GM12878 (cell line): ENCODE measurements around the gene CRY1. TPM values are rescaled to one million over a fixed set of nuclear protein-coding genes. Genes with fewer than 3 reads are reported as not detected.

Source experiments
- ATAC-seq: fragments of 200-7000 bp; cut with Tn5 transposase; 3 replicates; pipeline ENCODE4 v1.9.1; 2020; ENCODE audit warnings: mild to moderate bottlenecking, moderate library complexity
- BruUV-seq: library from RNA; stranded (reverse); fragments of 400-500 nt; replicated peaks from 2 replicates; lab custom pipeline; 2021; lab: Mats Ljungman, UMichigan
- CTCF ChIA-PET: fragments of 300-600 bp; sonication (Branson Sonifier 250); formaldehyde crosslinking; extraction: SDS; loops from one replicate; lab custom pipeline; 2021; ENCODE audit warnings: inconsistent platforms; lab: Yijun Ruan, JAX
- POLR2A ChIA-PET: fragments of 350-600 bp; formaldehyde crosslinking; extraction: SDS; loops from one replicate; lab custom pipeline; 2021; ENCODE audit warnings: inconsistent platforms; lab: Charles Lee
- RAD21 ChIA-PET: fragments of 300-600 bp; sonication (Branson Sonifier 250); formaldehyde crosslinking; loops from one replicate; lab custom pipeline; 2023; ENCODE audit warnings: antibody characterized with exemption; ENCODE audit not compliant: unreplicated experiment; lab: Charles Lee
- SMC1A ChIA-PET: fragments of 300-600 bp; sonication (Branson Sonifier 250); formaldehyde crosslinking; loops from one replicate; lab custom pipeline; 2023; ENCODE audit not compliant: unreplicated experiment, uncharacterized antibody; lab: Charles Lee
- DNase-seq: peaks from one replicate; pipeline ENCODE4 v3.0.0-alpha.2; 2011; ENCODE audit warnings: low read depth, low spot score
- FAIRE-seq: peaks from 3 replicates; lab custom pipeline; 2011; peaks lifted over from hg19 to GRCh38; lab: Jason Lieb, UNC
- H2AFZ ChIP-seq: 2 replicates; pipeline ENCODE4 v1.6.0; 2011; ENCODE audit warnings: low read depth, low read length, control low read depth; ENCODE audit not compliant: control insufficient read depth
- H3K27ac ChIP-seq: 2 replicates; pipeline ENCODE4 v1.5.1; 2011; ENCODE audit warnings: control low read depth; ENCODE audit not compliant: control insufficient read depth, insufficient read depth
- H3K27me3 ChIP-seq, 2 experiments: replicated peaks in 1 of 2; 2 replicates each; pipeline versions ENCODE4 v1.6.0 to v1.6.1; 2011; ENCODE audit warnings: low read length in 1 of 2; ENCODE audit not compliant: control insufficient read depth in 2 of 2, insufficient read depth in 2 of 2
- H3K36me3 ChIP-seq, 2 experiments: 2 replicates each; pipeline ENCODE4 v1.5.1; 2011; ENCODE audit warnings: low read length in 1 of 2; ENCODE audit not compliant: control insufficient read depth in 2 of 2, insufficient read depth in 2 of 2
- H3K4me1 ChIP-seq: 2 replicates; pipeline ENCODE4 v1.6.1; 2011; ENCODE audit warnings: mild to moderate bottlenecking, low read length, moderate library complexity, mixed read lengths; ENCODE audit not compliant: control insufficient read depth, insufficient read depth
- H3K4me2 ChIP-seq: 2 replicates; pipeline ENCODE4 v1.6.0; 2011; ENCODE audit warnings: control low read depth; ENCODE audit not compliant: control insufficient read depth, insufficient read depth
- H3K4me3 ChIP-seq: fragments of 200-600 bp; sonication (generic); 2 replicates; pipeline ENCODE4 v1.5.1; 2016
- H3K79me2 ChIP-seq: 2 replicates; pipeline ENCODE4 v1.6.0; 2011; ENCODE audit warnings: low read length; ENCODE audit not compliant: control insufficient read depth, insufficient read depth
- H3K9ac ChIP-seq: 2 replicates; pipeline ENCODE4 v1.8.0; 2011; ENCODE audit warnings: low read length, control low read depth, mixed read lengths; ENCODE audit not compliant: control insufficient read depth, insufficient read depth
- H3K9me3 ChIP-seq: replicated peaks from 3 replicates; pipeline ENCODE4 v1.5.1; 2011; ENCODE audit warnings: mild to moderate bottlenecking, low read length; ENCODE audit not compliant: control insufficient read depth, insufficient read depth
- H4K20me1 ChIP-seq: 2 replicates; pipeline ENCODE4 v1.6.0; 2011; ENCODE audit not compliant: control insufficient read depth, insufficient read depth
- CBX3 ChIP-seq: fragments of 200-600 bp; sonication (generic); IDR thresholded peaks from 2 replicates; pipeline ENCODE4 v1.6.1; 2016; ENCODE audit warnings: low read depth, borderline replicate concordance
- ESRRA ChIP-seq: IDR thresholded peaks from 2 replicates; pipeline ENCODE4 v1.6.1; 2012; ENCODE audit warnings: mild to moderate bottlenecking, low read length, improper control_type of control experiment
- MEF2B ChIP-seq: fragments of 450-650 bp; IDR thresholded peaks from 2 replicates; pipeline ENCODE4 v1.6.1; 2018; ENCODE audit warnings: mild to moderate bottlenecking, moderate library complexity; ENCODE audit not compliant: partially characterized antibody, poor library complexity, severe bottlenecking
- PAX5 ChIP-seq: IDR thresholded peaks from 2 replicates; pipeline ENCODE4 v1.6.1; 2011; ENCODE audit warnings: low read depth, low read length, borderline replicate concordance
- SRF ChIP-seq, 2 experiments: IDR thresholded peaks; 2 replicates each; pipeline ENCODE4 v1.6.1; 2011; ENCODE audit warnings: low read depth in 2 of 2, low read length in 2 of 2, mild to moderate bottlenecking in 1 of 2, moderate library complexity in 1 of 2
- TBL1XR1 ChIP-seq: IDR thresholded peaks from 2 replicates; pipeline ENCODE4 v1.6.1; 2012; ENCODE audit warnings: low read depth, low read length, improper control_type of control experiment
- ZNF384 ChIP-seq: IDR thresholded peaks from 2 replicates; pipeline ENCODE4 v1.6.1; 2012; ENCODE audit warnings: low read depth, mild to moderate bottlenecking, low read length, improper control_type of control experiment, borderline replicate concordance
- WGBS: methylation state at CpG from one replicate; pipeline ENCODE4 v1.1.6; 2016; ENCODE audit warnings: low lambda C conversion rate; ENCODE audit not compliant: insufficient replicate concordance, insufficient coverage; ENCODE audit errors: missing lambda C conversion rate; 5-methylcytosine and 5-hydroxymethylcytosine counted together
- in situ Hi-C: fragments of 300-500 bp; cut with MboI; formaldehyde crosslinking; loops from 9 replicates; pipeline ENCODE4 v1.14.3; 2018; ENCODE audit warnings: mixed read lengths
- intact Hi-C: fragments of 100-400 bp; cut with micrococcal nuclease; formaldehyde crosslinking; loops from one replicate; pipeline ENCODE4 v1.14.2; 2022; ENCODE audit not compliant: unreplicated experiment
- polyA plus RNA-seq, 11 experiments: library from polyadenylated mRNA; depleted of rRNA in 4 of 11; unstranded in 6 of 11; stranded (reverse) in 5 of 11; fragments of >200 nt; fragmentation: Nextera tagmentation in 4 of 11; fragmentation: Illumina TruSeq in 1 of 11; extraction: Ambion mirVana in 4 of 11; extraction: Trizol in 1 of 11; gene quantifications; 1 replicate in 1 of 11; 2 replicates in 10 of 11; pipeline versions ENCODE4 v1.2.1 to v1.2.3, GENCODE V29; 2011 to 2016; ENCODE audit warnings: inconsistent platforms in 2 of 11, missing spikeins in 2 of 11, low read depth in 1 of 11
- total RNA-seq, 4 experiments: library from RNA; depleted of rRNA in 3 of 4; stranded (reverse); fragments of >200 nt in 3 of 4; fragmentation: Illumina TruSeq in 1 of 4; extraction: Trizol in 1 of 4; gene quantifications; 2 replicates each; pipeline versions ENCODE4 v1.2.1 to v1.2.3, GENCODE V29; 2013 to 2021
- TF ChIP-seq, protein P1 (sequence below): fragments of 450-650 bp; IDR thresholded peaks from 2 replicates; pipeline ENCODE4 v1.6.1; 2017; ENCODE audit warnings: mild to moderate bottlenecking, moderate library complexity

The CRY1 gene
- total and polyA plus RNA-seq, 10 of the 15 experiments (the other 5 are each of a cell fraction or from before 2014, with no cell fraction given) = 1.6 to 10.9 (median 5.4) TPM

DNA sequence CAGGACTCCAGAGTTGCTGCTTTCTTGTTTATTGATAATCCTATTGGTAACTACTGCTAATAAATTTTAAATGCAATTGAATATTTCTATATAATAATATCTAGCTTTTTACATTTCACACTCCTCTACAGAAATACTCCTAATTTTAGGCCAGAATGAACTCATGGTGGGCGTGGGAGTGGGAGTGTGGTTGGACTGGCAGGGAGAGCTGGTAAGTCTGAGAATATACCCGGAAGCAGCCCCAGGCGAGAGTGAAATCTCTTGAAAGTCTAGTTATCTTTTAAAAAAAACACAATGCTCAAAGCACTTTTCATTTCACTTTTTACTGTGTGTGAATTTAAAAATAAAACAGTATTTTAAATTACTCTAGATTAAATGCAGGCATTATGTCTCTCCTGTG, 132.9 kb downstream of the CRY1 start:
- FAIRE-seq = no peak
- DNase-seq = no peak
- Histone ChIP-seq H3K27me3 (no peaks in the 10 kb centered on the region), H3K9ac (no peak overlapping the region), H2AFZ (no peak overlapping the region), H4K20me1 (no peaks in the 10 kb centered on the region), H3K9me3 (no peaks in the 10 kb centered on the region), H3K4me2 (no peak overlapping the region), H3K4me1 (peaks cover 4% of the 10 kb centered on the region; the same call in 1 of the 2 replicates), H3K36me3 (peaks cover 0 to 11% of the 10 kb centered on the region in 2 experiments; a peak in 2 of 4 replicates), H3K4me3 (no peak overlapping the region), H3K79me2 (peaks cover 41% of the 10 kb centered on the region), H3K27ac (no peak overlapping the region)
- in situ Hi-C loops = no loop called here
- 94% methylated on average over 3 of the region's 3 CpGs for WGBS
- TF ChIP-seq CBX3 (no peak), PAX5 (no peak), SRF (IDR thresholded peaks at IDR 0.05; ENCODE audit: low read depth in 2 of 2, low read length in 2 of 2) (no peak), TBL1XR1 (no peak), ESRRA (no peak), ZNF384 (no peak), MEF2B (no peak)
- TF ChIP-seq, protein P1, sequence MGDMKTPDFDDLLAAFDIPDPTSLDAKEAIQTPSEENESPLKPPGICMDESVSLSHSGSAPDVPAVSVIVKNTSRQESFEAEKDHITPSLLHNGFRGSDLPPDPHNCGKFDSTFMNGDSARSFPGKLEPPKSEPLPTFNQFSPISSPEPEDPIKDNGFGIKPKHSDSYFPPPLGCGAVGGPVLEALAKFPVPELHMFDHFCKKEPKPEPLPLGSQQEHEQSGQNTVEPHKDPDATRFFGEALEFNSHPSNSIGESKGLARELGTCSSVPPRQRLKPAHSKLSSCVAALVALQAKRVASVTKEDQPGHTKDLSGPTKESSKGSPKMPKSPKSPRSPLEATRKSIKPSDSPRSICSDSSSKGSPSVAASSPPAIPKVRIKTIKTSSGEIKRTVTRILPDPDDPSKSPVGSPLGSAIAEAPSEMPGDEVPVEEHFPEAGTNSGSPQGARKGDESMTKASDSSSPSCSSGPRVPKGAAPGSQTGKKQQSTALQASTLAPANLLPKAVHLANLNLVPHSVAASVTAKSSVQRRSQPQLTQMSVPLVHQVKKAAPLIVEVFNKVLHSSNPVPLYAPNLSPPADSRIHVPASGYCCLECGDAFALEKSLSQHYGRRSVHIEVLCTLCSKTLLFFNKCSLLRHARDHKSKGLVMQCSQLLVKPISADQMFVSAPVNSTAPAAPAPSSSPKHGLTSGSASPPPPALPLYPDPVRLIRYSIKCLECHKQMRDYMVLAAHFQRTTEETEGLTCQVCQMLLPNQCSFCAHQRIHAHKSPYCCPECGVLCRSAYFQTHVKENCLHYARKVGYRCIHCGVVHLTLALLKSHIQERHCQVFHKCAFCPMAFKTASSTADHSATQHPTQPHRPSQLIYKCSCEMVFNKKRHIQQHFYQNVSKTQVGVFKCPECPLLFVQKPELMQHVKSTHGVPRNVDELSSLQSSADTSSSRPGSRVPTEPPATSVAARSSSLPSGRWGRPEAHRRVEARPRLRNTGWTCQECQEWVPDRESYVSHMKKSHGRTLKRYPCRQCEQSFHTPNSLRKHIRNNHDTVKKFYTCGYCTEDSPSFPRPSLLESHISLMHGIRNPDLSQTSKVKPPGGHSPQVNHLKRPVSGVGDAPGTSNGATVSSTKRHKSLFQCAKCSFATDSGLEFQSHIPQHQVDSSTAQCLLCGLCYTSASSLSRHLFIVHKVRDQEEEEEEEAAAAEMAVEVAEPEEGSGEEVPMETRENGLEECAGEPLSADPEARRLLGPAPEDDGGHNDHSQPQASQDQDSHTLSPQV = no peak
- POLR2A ChIA-PET = interaction anchor here (0.7 to 1.0 kb wide), 3 partner anchors 12 to 574 kb away, joined by 3 to 8 read pairs (median 4); no protein-coding TSS in a partner anchor
- CTCF ChIA-PET = interaction anchor here (1.0 to 1.7 kb wide), 2 partner anchors 9 to 34 kb away, joined by 3 to 6 read pairs; no protein-coding TSS in a partner anchor
- RAD21 ChIA-PET = interaction anchor here (1.0 kb wide), 1 partner anchor 8 kb away, joined by 4 read pairs; no protein-coding TSS in a partner anchor
- ATAC-seq = no peak
- intact Hi-C loops = no loop called here
- no TSS peak for BruUV-seq
- SMC1A ChIA-PET = interaction anchor here (1.1 kb wide), 1 partner anchor 18 kb away, joined by 3 read pairs; no protein-coding TSS in a partner anchor
